T47D (cell line): ENCODE results near the gene IGF1R.

Source experiments
- DNase-seq, 2 experiments: peaks; one replicate each; pipeline versions ENCODE4 v3.0.0 to v3.0.0-alpha.2; 2011 to 2012; ENCODE audit warnings: low read depth in 1 of 2, low spot score in 1 of 2
- JUND ChIP-seq: IDR thresholded peaks from 2 replicates; pipeline ENCODE4 v1.6.1; 2012; ENCODE audit warnings: low read depth
- in situ Hi-C: cut with HindIII; loops from 2 replicates; pipeline ENCODE4 v1.10.0; 2016; ENCODE audit warnings: low sequenced_read_pairs, low pct_unique_long_range_greater_than_20kb

Gene IGF1R

GRCh38 chr15:98743177-98743576 lies 94.8 kb downstream of the IGF1R start:
- in situ Hi-C loops = no loop called here
- no peak for TF ChIP-seq JUND
- DNase-seq = no peak

GRCh38 chr15:98744506-98744905 lies 96.2 kb downstream of the IGF1R start:
- in situ Hi-C loops = no loop called here
- DNase-seq = no peak
- no peak for TF ChIP-seq JUND

DNA sequence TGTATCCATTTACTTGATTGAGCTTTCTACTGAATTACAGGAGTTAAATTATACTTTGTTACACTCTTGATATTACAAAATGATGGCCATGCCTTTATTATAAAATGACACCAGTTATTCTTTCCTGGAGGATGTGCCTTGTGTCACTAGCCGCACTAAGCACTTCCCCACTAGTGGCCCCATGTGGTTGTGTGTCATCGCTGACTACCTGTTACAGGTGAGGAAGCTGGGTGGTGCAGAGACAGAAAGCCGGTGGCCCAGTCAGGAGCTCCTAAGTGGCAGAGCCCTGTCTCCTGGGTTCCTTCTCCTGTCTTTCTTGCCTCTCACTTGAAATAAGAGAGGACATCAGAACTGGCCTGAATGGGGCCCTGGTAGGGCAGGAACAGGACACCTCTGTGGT lies 96.8 kb downstream of the IGF1R start:
- TF ChIP-seq JUND = no peak
- in situ Hi-C loops = no loop called here
- peak in 1 of 2 experiments; percentile 66 for DNase-seq

GRCh38 chr15:98745650-98746374 lies 97.5 kb downstream of the IGF1R start:
- no peak for DNase-seq
- TF ChIP-seq JUND = no peak
- in situ Hi-C loops = no loop called here

GRCh38 chr15:98746375-98747155 lies 98.2 kb downstream of the IGF1R start:
- peak in 1 of 2 experiments; percentile 56 for DNase-seq
- no peak for TF ChIP-seq JUND
- in situ Hi-C loops = no loop called here

- no peak for TF ChIP-seq JUND
Measured at GRCh38 chr15:98751767-98752166, 103.4 kb downstream of the IGF1R start.

DNA sequence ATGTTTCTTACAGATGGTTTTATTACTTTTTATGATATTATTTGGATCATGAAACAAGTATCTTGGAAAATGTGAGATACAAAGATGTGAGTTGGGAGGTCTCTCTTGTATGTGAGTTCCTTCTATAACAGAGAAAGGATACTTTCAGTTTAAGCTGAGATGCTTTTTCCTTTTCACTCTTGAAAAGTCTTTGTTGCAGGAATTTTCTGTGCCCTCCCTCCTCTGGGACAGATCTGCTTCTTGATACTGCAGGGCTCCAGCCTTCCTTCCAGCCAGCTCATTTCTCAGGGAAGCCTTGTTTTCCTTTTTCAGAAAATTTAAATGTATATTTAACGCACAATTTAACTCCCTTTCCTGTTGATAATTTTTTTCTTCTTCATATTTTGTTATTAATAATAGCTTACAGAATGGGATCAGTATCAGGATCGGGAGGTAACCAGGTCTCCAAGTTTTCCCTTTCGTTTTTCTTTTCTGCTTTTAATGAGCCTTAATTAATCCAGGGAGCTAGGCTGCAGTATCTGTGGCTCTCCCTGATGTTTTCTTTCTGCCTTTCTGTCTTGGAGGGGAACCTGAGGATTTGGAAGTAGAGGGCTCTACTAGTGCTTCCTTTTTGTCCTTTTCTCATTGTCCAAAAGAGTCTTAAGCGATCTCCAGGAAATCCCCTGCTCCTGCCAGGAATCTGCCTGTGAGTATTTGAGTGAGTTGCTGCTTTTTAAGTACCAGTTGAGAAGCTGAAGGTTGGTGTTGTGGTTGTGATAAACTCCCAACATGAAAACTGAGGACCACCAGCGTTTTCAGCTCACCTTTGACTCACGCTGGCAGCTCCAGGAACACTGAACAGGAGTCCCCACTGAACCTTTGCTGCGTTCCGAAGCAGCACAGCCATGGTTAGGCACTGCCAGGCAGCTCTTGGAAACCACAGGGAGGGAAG lies 105.7 kb downstream of the IGF1R start:
- peak in 1 of 2 experiments; percentile 59 for DNase-seq
- in situ Hi-C loops = no loop called here
- no peak for TF ChIP-seq JUND

More at GRCh38 chr15:98751767-98752166, 103.4 kb downstream of the IGF1R start:
- in situ Hi-C loops = no loop called here
- DNase-seq = peak in 1 of 2 experiments; percentile 83

DNA sequence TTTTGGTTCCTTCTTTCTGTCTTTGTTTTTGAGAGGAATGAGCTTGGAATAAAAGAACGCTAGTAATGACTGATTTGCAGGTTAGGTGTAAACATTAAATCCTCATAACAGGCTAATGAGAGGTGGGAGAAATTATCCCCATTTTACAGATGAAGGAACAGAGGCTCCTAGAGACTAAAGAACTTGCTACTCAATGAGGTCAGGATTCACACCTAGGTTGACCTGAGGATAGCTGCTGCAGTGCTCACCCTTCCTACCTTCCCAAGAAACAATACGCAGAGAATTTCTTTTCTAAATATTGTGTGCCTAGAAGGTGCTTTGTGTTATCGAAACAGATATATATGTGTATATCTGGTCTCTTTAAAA lies 106.3 kb downstream of the IGF1R start:
- no peak for TF ChIP-seq JUND

GRCh38 chr15:98755138-98755537 lies 106.8 kb downstream of the IGF1R start:
- in situ Hi-C loops = no loop called here
- TF ChIP-seq JUND = no peak
- DNase-seq = no peak

More for the DNA sequence above, 106.3 kb downstream of the IGF1R start:
- in situ Hi-C loops = no loop called here
- no peak for DNase-seq

DNA sequence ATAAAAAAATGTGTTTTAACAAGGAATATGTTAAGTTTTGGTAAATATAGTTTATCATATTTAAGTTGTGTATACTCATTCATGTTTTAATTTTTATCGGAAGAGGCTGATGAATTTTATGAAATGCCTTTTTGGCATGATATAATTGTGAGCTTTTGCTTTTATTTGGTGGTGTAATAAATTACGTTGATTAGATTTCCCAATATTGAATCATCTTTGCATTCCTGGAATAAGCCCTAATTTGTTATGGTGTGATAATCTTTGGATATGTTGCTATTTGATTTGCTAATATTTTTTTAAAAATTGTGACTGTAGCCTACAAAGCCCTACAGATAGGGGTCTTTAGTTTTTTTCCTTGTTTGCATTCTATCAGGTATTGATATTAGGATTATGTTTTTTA lies 107.4 kb downstream of the IGF1R start:
- DNase-seq = no peak
- in situ Hi-C loops = no loop called here
- TF ChIP-seq JUND = no peak

GRCh38 chr15:98758224-98758623 lies 109.9 kb downstream of the IGF1R start:
- TF ChIP-seq JUND = no peak
- in situ Hi-C loops = no loop called here

DNA sequence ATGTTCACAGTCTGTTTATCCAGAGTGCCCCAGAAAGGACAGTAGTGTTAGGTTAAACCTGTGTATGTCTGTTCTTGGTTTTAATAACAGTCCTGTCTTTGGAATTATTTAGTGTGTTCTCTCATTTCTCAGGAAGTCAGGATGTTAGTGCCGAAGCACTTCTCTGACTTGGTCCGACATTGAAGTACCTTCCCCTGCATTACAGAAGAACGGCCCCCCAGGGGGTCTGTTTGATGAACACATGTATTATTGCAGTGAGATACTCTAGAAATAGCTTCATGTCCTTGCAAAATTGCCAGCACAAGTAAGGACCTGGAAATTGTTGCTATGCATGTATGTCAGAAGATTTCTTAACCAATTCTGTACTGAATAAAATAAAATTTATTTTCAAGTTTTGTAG lies 110.9 kb downstream of the IGF1R start:
- no peak for DNase-seq
- in situ Hi-C loops = no loop called here
- no peak for TF ChIP-seq JUND

More at GRCh38 chr15:98758224-98758623, 109.9 kb downstream of the IGF1R start:
- DNase-seq = no peak
